A673 (cell line): ENCODE results near the gene VPS33A. TPM values are rescaled to one million over a fixed set of nuclear protein-coding genes. Genes with fewer than 3 reads are reported as not detected.

ENCODE experiments used
- BruUV-seq: library from RNA; stranded (reverse); fragments of 400-500 nt; replicated peaks from 2 replicates; lab custom pipeline; 2021; lab: Mats Ljungman, UMichigan
- CTCF ChIA-PET: fragments of 300-600 bp; sonication (Branson Sonifier 250); formaldehyde crosslinking; loops from one replicate; lab custom pipeline; 2022; ENCODE audit warnings: antibody characterized with exemption; lab: Charles Lee
- POLR2A ChIA-PET: fragments of 300-600 bp; sonication (Branson Sonifier 250); formaldehyde crosslinking; loops from one replicate; lab custom pipeline; 2022; ENCODE audit warnings: antibody characterized with exemption; ENCODE audit not compliant: low non-redundant PET; lab: Charles Lee
- DNase-seq: peaks from one replicate; pipeline ENCODE4 v3.0.0-alpha.2; 2015; ENCODE audit warnings: low spot score
- H3K27ac ChIP-seq: fragments of 200-600 bp; sonication (generic); 2 replicates; pipeline ENCODE4 v1.5.1; 2016; ENCODE audit warnings: mixed run types, low read depth, mild to moderate bottlenecking, mixed read lengths, antibody characterized with exemption, low read length; ENCODE audit not compliant: poor library complexity, severe bottlenecking
- H3K27me3 ChIP-seq: fragments of 200-600 bp; sonication (generic); replicated peaks from 2 replicates; pipeline ENCODE4 v1.6.1; 2017; ENCODE audit warnings: mixed run types, low read depth, mild to moderate bottlenecking, mixed read lengths, antibody characterized with exemption, low read length; ENCODE audit not compliant: insufficient read depth, poor library complexity
- H3K36me3 ChIP-seq: fragments of 200-600 bp; sonication (generic); 2 replicates; pipeline ENCODE4 v1.6.1; 2016; ENCODE audit warnings: mixed run types, mild to moderate bottlenecking, mixed read lengths, antibody characterized with exemption, low read length; ENCODE audit not compliant: insufficient read depth, poor library complexity, severe bottlenecking
- H3K4me1 ChIP-seq: fragments of 200-600 bp; sonication (generic); 2 replicates; pipeline ENCODE4 v1.6.1; 2017; ENCODE audit warnings: mixed run types, mild to moderate bottlenecking, mixed read lengths, antibody characterized with exemption, low read length; ENCODE audit not compliant: insufficient read depth, poor library complexity, severe bottlenecking
- H3K4me3 ChIP-seq: fragments of 200-600 bp; sonication (generic); 2 replicates; pipeline ENCODE4 v1.5.1; 2016; ENCODE audit warnings: low read depth, mixed run types, mild to moderate bottlenecking, mixed read lengths, low read length; ENCODE audit not compliant: poor library complexity, severe bottlenecking
- H3K9me3 ChIP-seq: fragments of 200-600 bp; sonication (generic); 2 replicates; pipeline ENCODE4 v1.6.1; 2016; ENCODE audit warnings: mixed run types, low read depth, mild to moderate bottlenecking, mixed read lengths, antibody characterized with exemption, low read length; ENCODE audit not compliant: poor library complexity, severe bottlenecking
- CTCF ChIP-seq: fragments of 300-800, 200-600 bp; sonication (generic); conservative IDR thresholded peaks from 2 replicates; pipeline ENCODE4 v1.5.1; 2017; ENCODE audit warnings: low read depth, mild to moderate bottlenecking, antibody characterized with exemption, low read length, moderate library complexity, mixed read lengths
- EZH2 ChIP-seq: fragments of 200-600 bp; sonication (generic); IDR thresholded peaks from 2 replicates; pipeline ENCODE4 v1.6.1; 2017; ENCODE audit warnings: borderline replicate concordance, low read depth, mild to moderate bottlenecking, mixed read lengths, antibody characterized with exemption, low read length; ENCODE audit not compliant: poor library complexity, severe bottlenecking
- intact Hi-C: fragments of 100-400 bp; cut with micrococcal nuclease; formaldehyde crosslinking; loops from one replicate; pipeline ENCODE4 v1.10.0; 2022; ENCODE audit not compliant: unreplicated experiment
- total RNA-seq: library from RNA; stranded (reverse); gene quantifications from 2 replicates; pipeline ENCODE4 v1.2.3, GENCODE V29; 2021

VPS33A gene
- total RNA-seq, 1 experiment from 2014 or later: 35.3 TPM

- Histone ChIP-seq H3K27ac (no peak overlapping the region), H3K9me3 (no peaks in the 10 kb centered on the region), H3K4me3 (no peak overlapping the region), H3K27me3 (no peaks in the 10 kb centered on the region), H3K36me3 (peaks cover 2% of the 10 kb centered on the region), H3K4me1 (no peaks in the 10 kb centered on the region)
- no TSS peak for BruUV-seq
- TF ChIP-seq EZH2 (no peak), CTCF (no peak)
- intact Hi-C loops: no loop called here
- ChIA-PET POLR2A (no interaction called here), CTCF (no interaction called here)
- DNase-seq: no peak
These were observed 26.8 kb upstream of the VPS33A start for GRCh38 chr12:122293081-122293480.

GRCh38 chr12:122291431-122291830 lies 25.1 kb upstream of the VPS33A start:
- BruUV-seq: no TSS peak
- POLR2A ChIA-PET: no interaction called here
- no peaks in the 10 kb centered on the region for H3K36me3 ChIP-seq
- no peak for DNase-seq
- no peak overlapping the region for H3K27ac ChIP-seq
- TF ChIP-seq EZH2 (no peak), CTCF (no peak)
- no peaks in the 10 kb centered on the region for H3K4me1 ChIP-seq
- CTCF ChIA-PET: no interaction called here
- H3K4me3 ChIP-seq: no peak overlapping the region
- H3K9me3 ChIP-seq: no peaks in the 10 kb centered on the region
- intact Hi-C loops: no loop called here
- H3K27me3 ChIP-seq: no peaks in the 10 kb centered on the region

- no peak overlapping the region for H3K4me3 ChIP-seq
- H3K27me3 ChIP-seq: no peaks in the 10 kb centered on the region
- CTCF ChIA-PET: no interaction called here
- no peaks in the 10 kb centered on the region for H3K9me3 ChIP-seq
- H3K36me3 ChIP-seq: no peaks in the 10 kb centered on the region
- DNase-seq: no peak
- TF ChIP-seq CTCF (no peak), EZH2 (no peak)
- H3K27ac ChIP-seq: no peak overlapping the region
- POLR2A ChIA-PET: no interaction called here
- no TSS peak for BruUV-seq
- intact Hi-C loops: no loop called here
- H3K4me1 ChIP-seq: peaks cover 14% of the 10 kb centered on the region
These were observed 17.4 kb upstream of the VPS33A start for GRCh38 chr12:122283680-122284079.
